ENCODE data around the gene CCDC142.

DNA sequence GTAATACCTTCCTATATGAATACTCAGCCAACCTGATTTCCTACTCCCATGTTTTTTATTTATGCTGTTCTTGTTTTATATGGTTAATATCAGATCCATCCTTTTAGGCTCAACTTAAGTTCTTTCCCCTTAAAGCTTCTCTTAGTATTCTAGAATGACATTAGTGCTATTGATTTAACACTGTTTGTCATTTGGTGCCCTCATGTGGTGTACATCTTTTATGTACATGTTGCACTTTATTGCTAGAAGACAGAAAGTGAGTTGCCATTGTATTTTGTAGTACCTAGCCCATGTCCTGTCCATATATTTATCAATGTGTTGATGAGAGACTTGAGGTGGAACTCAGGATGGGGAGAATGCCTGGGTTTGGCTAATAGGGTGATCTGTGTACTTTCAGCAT, 49.4 kb upstream of the CCDC142 start:
- no peak for TF ChIP-seq POLR2A (IDR thresholded peaks at IDR 0.05)
- TF ChIP-seq, protein P1, sequence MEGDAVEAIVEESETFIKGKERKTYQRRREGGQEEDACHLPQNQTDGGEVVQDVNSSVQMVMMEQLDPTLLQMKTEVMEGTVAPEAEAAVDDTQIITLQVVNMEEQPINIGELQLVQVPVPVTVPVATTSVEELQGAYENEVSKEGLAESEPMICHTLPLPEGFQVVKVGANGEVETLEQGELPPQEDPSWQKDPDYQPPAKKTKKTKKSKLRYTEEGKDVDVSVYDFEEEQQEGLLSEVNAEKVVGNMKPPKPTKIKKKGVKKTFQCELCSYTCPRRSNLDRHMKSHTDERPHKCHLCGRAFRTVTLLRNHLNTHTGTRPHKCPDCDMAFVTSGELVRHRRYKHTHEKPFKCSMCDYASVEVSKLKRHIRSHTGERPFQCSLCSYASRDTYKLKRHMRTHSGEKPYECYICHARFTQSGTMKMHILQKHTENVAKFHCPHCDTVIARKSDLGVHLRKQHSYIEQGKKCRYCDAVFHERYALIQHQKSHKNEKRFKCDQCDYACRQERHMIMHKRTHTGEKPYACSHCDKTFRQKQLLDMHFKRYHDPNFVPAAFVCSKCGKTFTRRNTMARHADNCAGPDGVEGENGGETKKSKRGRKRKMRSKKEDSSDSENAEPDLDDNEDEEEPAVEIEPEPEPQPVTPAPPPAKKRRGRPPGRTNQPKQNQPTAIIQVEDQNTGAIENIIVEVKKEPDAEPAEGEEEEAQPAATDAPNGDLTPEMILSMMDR (IDR thresholded peaks at IDR 0.05): no peak

All from testis (tissue), 2 donors.